Left renal cortex interstitium (tissue), 4 donors: ENCODE results near the gene LRRC43. TPM values are rescaled to one million over a fixed set of nuclear protein-coding genes. Genes with fewer than 3 reads are reported as not detected.
"Not testable (repeated sequence)": the region's sequence is repeated elsewhere in the genome, so short reads cannot be mapped to it uniquely, and the experiment has no call there.

Experiments used
- DNase-seq, 4 donors: peaks; one replicate each; pipeline ENCODE4 v3.0.0-alpha.2; 2013; ENCODE audit warnings: low read depth in 4 of 4, low spot score in 2 of 4, missing footprints in 1 of 4
- polyA plus RNA-seq, 4 donors: library from polyadenylated mRNA; unstranded; fragments of 120-200 nt; gene quantifications; one replicate each; pipeline ENCODE4 v1.2.1, GENCODE V29; 2013; ENCODE audit not compliant: insufficient read length in 4 of 4

The LRRC43 gene
- polyA plus RNA-seq, 4 donors, result 4.0 to 8.2 (median 6.2) TPM

GRCh38 chr12:122155705-122156104 is 27.2 kb upstream of the LRRC43 start:
- no peak for DNase-seq

- no peak for DNase-seq
These were observed 24.1 kb upstream of the LRRC43 start for GRCh38 chr12:122158700-122159285.

- no peak for DNase-seq
These were observed 23.0 kb upstream of the LRRC43 start for GRCh38 chr12:122159882-122160281.

- DNase-seq, result no peak
These were observed 22.2 kb upstream of the LRRC43 start for GRCh38 chr12:122160761-122161160.

GRCh38 chr12:122161682-122162081 is 21.2 kb upstream of the LRRC43 start:
- DNase-seq, result no peak

GRCh38 chr12:122162976-122163375 is 19.9 kb upstream of the LRRC43 start:
- DNase-seq, result no peak

GRCh38 chr12:122166422-122167349 is 16.2 kb upstream of the LRRC43 start:
- no peak for DNase-seq

GRCh38 chr12:122167356-122167925 is 15.5 kb upstream of the LRRC43 start:
- no peak for DNase-seq

- no peak for DNase-seq
These were observed 14.4 kb upstream of the LRRC43 start for GRCh38 chr12:122168492-122168891.

- DNase-seq, result no peak
These were observed 11.5 kb upstream of the LRRC43 start for GRCh38 chr12:122171399-122171798.

- DNase-seq, result no peak
These were observed 10.5 kb upstream of the LRRC43 start for GRCh38 chr12:122172262-122172939.

GRCh38 chr12:122174155-122174845 is 8.6 kb upstream of the LRRC43 start, which contains the start of gene IL31:
IL31 (minus strand) TSS chr12:122174221; CDS start chr12:122174172, 49 bp downstream.
- DNase-seq, result no peak

- DNase-seq, result not testable (repeated sequence)
These were observed 6.5 kb upstream of the LRRC43 start for GRCh38 chr12:122176473-122176872.

- no peak for DNase-seq
These were observed 641 bp downstream of the LRRC43 start for GRCh38 chr12:122183588-122183940.

GRCh38 chr12:122184517-122184916 is 1.6 kb downstream of the LRRC43 start:
- no peak for DNase-seq

GRCh38 chr12:122185079-122185478 is 2.2 kb downstream of the LRRC43 start:
- DNase-seq, result no peak

- no peak for DNase-seq
These were observed 2.7 kb downstream of the LRRC43 start for GRCh38 chr12:122185494-122186082.

GRCh38 chr12:122187466-122187865 is 4.5 kb downstream of the LRRC43 start:
- DNase-seq, result no peak

GRCh38 chr12:122189626-122190475 is 6.9 kb downstream of the LRRC43 start:
- no peak for DNase-seq
